Pancreas (tissue), 10 donors: ENCODE measurements around the gene RPP30. TPM values are rescaled to one million over a fixed set of nuclear protein-coding genes. Genes with fewer than 3 reads are reported as not detected.

Experiments used
- ATAC-seq, 4 donors: fragments of 200-7000 bp; cut with Tn5 transposase; one replicate each; pipeline versions ENCODE4 v1.8.0 to v1.9.1; 2020; ENCODE audit warnings: mild to moderate bottlenecking in 4 of 4, moderate library complexity in 4 of 4
- DNase-seq, 6 donors: peaks; one replicate each; pipeline ENCODE4 v3.0.0-alpha.2; 2020
- FAIRE-seq: peaks from 2 replicates; lab custom pipeline; 2012; peaks lifted over from hg19 to GRCh38; lab: Jason Lieb, UNC
- H3K27ac ChIP-seq, 4 donors: fragments of 200-600 bp; sonication (generic); 1 replicate in 3 of 4; 2 replicates in 1 of 4; pipeline versions ENCODE4 v1.5.0 to v1.8.0; 2020
- H3K27me3 ChIP-seq, 4 donors: fragments of 200-600 bp; one replicate each; pipeline ENCODE4 v1.8.0; 2021
- H3K36me3 ChIP-seq, 3 donors: fragments of 200-600 bp; sonication (generic) in 1 of 3; one replicate each; pipeline versions ENCODE4 v1.5.0 to v1.8.0; 2020 to 2021
- H3K4me1 ChIP-seq, 3 donors: fragments of 200-600 bp; one replicate each; pipeline ENCODE4 v1.8.0; 2021
- H3K4me3 ChIP-seq, 4 donors: fragments of 200-600 bp; sonication (generic) in 2 of 4; one replicate each; pipeline versions ENCODE4 v1.5.0 to v1.8.0; 2020 to 2021
- H3K9me3 ChIP-seq, 4 donors: fragments of 200-600 bp; one replicate each; pipeline ENCODE4 v1.8.0; 2021
- CTCF ChIP-seq, 4 donors: fragments of 200-600 bp; sonication (generic) in 3 of 4; IDR thresholded peaks; one replicate each; pipeline versions ENCODE4 v1.5.0 to v1.8.0; 2021; ENCODE audit warnings: antibody characterized with exemption in 4 of 4
- WGBS, 2 donors: extraction: QIAGEN DNeasy Blood & Tissue Kit; methylation state at CpG; one replicate each; pipeline ENCODE4 v1.1.7; 2013; 5-methylcytosine and 5-hydroxymethylcytosine counted together
- intact Hi-C, 3 donors: fragments of 100-400 bp; cut with DNase I; formaldehyde crosslinking; loops; one replicate each; pipeline versions ENCODE4 v1.11.1 to v1.14.2; 2022
- polyA plus RNA-seq, 2 donors: library from polyadenylated mRNA; stranded (reverse); fragments of 200-250 nt; gene quantifications; one replicate each; pipeline ENCODE4 v1.2.3, GENCODE V29; 2013
- total RNA-seq, 6 donors: library from RNA; stranded (reverse); fragmentation: NEBNext Ultra II Directional in 4 of 6; extraction: Animal tissue kit (Norgen Biotek cat#: 25700) in 4 of 6; gene quantifications; one replicate each; pipeline versions ENCODE4 v1.2.1 to v1.2.4, GENCODE V29; 2021 to 2023
- donor health status: healthy with polysubstance abuse.
- donor health status: DM: no; HTN: no; CAD: no; lungs with moderate emphysema.
- donor health status: DM: no; HTN: no; CAD: no.
- donor health status: control.
- donor health status: control.
- donor health status: Bipolar disorder and iron deficiency.
- donor health status: DM: yes; HTN: yes; CAD: no.
- donor health status: DM: no; HTN: no; CAD: no.
- donor health status: DM: no; HTN: no; CAD: no.
- donor health status: DM: yes; HTN: yes; CAD: no.

RPP30 gene
- total and polyA plus RNA-seq, 8 donors: 5.8 to 23.1 (median 10.2) TPM

- H3K9me3 ChIP-seq: no peaks in the 10 kb centered on the region
- no peak for ATAC-seq
- intact Hi-C loops: no loop called here
Observed at GRCh38 chr10:90906596-90906995, 34.8 kb downstream of the RPP30 start.

GRCh38 chr10:90911133-90912051, 39.6 kb downstream of the RPP30 start:
- H3K4me1 ChIP-seq: no peaks in the 10 kb centered on the region
- H3K36me3 ChIP-seq: no peaks in the 10 kb centered on the region
- no peak overlapping the region for H3K4me3 ChIP-seq
- H3K9me3 ChIP-seq: no peaks in the 10 kb centered on the region
- no peaks in the 10 kb centered on the region for H3K27me3 ChIP-seq
- ATAC-seq: peak; percentile 83 to 99 (median 96)
- FAIRE-seq: no peak
- 30 to 33% methylated on average over 12 of the region's 12 CpGs for WGBS, 2 donors
- intact Hi-C loops: loop anchor here in 1 of 3 donors (10.0 kb wide), 1 partner anchor 333 kb away; no protein-coding TSS in a partner anchor
- peak; percentile 58 to 87 (median 74) for TF ChIP-seq CTCF (IDR thresholded peaks at IDR 0.05)
- H3K27ac ChIP-seq: no peak overlapping the region
- peak in 4 of 6 donors; percentile 30 to 65 (median 40) for DNase-seq

More at GRCh38 chr10:90906596-90906995, 34.8 kb downstream of the RPP30 start:
- Histone ChIP-seq H3K27me3 (no peaks in the 10 kb centered on the region), H3K4me3 (no peak overlapping the region), H3K36me3 (no peaks in the 10 kb centered on the region), H3K4me1 (no peaks in the 10 kb centered on the region), H3K27ac (no peak overlapping the region)
- DNase-seq: no peak
- FAIRE-seq: no peak
- TF ChIP-seq CTCF (IDR thresholded peaks at IDR 0.05): no peak
- 67 to 70% methylated on average over 1 of the region's 1 CpG for WGBS, 2 donors

GRCh38 chr10:90912174-90912573, 40.4 kb downstream of the RPP30 start:
- no peak for FAIRE-seq
- intact Hi-C loops: loop anchor here in 1 of 3 donors (10.0 kb wide), 1 partner anchor 333 kb away; no protein-coding TSS in a partner anchor
- Histone ChIP-seq H3K27me3 (no peaks in the 10 kb centered on the region), H3K4me3 (no peak overlapping the region), H3K27ac (no peak overlapping the region), H3K4me1 (no peaks in the 10 kb centered on the region), H3K36me3 (no peaks in the 10 kb centered on the region), H3K9me3 (no peaks in the 10 kb centered on the region)
- no peak for ATAC-seq
- WGBS, 2 donors: 64 to 71% methylated on average over 4 of the region's 4 CpGs
- no peak for TF ChIP-seq CTCF (IDR thresholded peaks at IDR 0.05)
- no peak for DNase-seq

GRCh38 chr10:90912854-90913479, 41.2 kb downstream of the RPP30 start:
- H3K9me3 ChIP-seq: no peaks in the 10 kb centered on the region
- H3K4me3 ChIP-seq: no peak overlapping the region
- no peak for DNase-seq
- no peaks in the 10 kb centered on the region for H3K27me3 ChIP-seq
- no peak for TF ChIP-seq CTCF (IDR thresholded peaks at IDR 0.05)
- no peak for FAIRE-seq
- H3K4me1 ChIP-seq: no peaks in the 10 kb centered on the region
- WGBS, 2 donors: 73 to 79% methylated on average over 7 of the region's 7 CpGs
- no peak overlapping the region for H3K27ac ChIP-seq
- no peak for ATAC-seq
- H3K36me3 ChIP-seq: no peaks in the 10 kb centered on the region
- intact Hi-C loops: loop anchor here in 1 of 3 donors (10.0 kb wide), 1 partner anchor 332 kb away; no protein-coding TSS in a partner anchor
